GM19397 (cell line): Measurements from ENCODE around the gene C1QTNF4.
"Not testable (repeated sequence)": the region's sequence is repeated elsewhere in the genome, so short reads cannot be mapped to it uniquely, and the experiment has no call there.

ENCODE experiments used
- ATAC-seq: cut with Tn5 transposase; IDR thresholded peaks from one replicate; pipeline ENCODE4 v1.9.1; 2021; ENCODE audit warnings: mild to moderate bottlenecking, moderate library complexity; ENCODE audit not compliant: unreplicated experiment

C1QTNF4 gene

DNA sequence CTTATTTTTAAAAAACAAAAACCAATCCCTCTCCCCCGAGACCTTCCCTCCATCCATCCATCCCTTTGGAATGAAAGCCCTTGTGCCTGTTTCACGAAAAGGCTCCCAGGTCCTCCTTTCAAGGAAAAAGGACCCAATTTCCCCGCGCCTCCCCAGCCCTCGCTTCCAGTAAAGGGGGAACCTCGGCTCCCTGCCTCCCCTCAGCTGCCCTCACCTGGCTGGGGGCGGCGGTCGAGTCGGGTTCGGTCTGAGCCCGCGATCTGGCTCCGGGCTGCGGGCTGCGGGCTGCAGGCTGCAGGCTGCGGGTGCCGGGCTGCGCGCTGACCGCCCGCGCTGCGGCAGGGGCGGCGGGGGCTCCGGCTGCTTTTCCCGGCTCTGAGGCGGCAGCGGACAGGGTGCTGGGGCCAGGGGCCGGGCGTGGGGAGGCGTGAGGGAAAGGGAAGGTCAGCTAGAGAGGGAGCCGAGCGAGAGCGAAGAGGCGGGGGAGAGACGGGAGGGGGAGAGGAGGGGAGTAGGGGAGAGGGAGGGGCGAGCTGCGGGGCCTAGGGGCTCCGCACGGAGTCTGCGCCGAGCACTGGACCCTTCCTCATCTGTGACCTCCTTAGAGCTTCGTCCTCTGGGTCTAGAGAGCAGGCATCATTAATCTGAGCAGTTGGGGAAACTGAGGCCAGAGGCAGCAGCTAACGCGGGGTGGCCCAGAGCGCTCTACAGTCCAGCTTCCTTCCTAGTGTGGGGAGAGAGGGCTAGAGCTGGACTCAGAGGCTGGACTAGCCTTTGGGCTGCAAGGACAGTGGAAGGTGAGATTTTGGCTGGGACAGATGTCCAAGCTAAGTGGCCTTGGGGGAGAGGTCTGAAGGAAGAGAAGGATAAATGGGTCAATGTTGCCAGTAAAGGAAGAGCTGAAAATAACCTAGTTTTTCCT, at the start of gene C1QTNF4:
C1QTNF4 (minus strand) TSS at position 478 of the 922 bp plus-strand sequence. CDS start 3,601 bp downstream, outside the sequence.
- ATAC-seq = no peak

GRCh38 chr11:47642099-47642855, 48.1 kb upstream of the C1QTNF4 start, which contains the start of gene MTCH2:
Gene MTCH2 (minus strand): TSS chr11:47642559. CDS start chr11:47642465, 94 bp downstream.
- peak; percentile 95 for ATAC-seq

DNA sequence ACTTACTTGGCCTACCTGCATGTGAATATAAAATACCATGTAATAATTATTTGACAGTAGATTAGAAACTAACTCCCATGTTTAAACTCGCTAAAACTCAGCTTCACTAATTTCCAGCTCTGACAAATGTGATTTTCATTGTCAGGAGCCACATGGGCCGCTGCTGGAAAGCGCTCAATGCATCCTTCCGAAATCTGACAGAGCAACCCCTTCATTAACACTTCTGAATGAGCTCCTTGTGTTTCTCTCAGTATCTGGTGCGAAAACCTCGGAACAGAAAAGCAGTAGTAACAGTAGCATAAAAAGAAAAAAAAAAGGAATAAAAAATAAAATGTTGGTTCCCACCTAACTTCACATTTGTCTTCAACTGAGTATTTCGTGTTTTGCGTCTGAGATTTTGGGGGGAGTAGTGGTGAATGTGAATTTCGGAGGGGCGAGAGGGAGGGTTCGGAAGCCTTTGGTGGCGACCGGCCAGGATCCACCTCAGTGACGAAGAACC, 47.4 kb upstream of the C1QTNF4 start:
- ATAC-seq = no peak

DNA sequence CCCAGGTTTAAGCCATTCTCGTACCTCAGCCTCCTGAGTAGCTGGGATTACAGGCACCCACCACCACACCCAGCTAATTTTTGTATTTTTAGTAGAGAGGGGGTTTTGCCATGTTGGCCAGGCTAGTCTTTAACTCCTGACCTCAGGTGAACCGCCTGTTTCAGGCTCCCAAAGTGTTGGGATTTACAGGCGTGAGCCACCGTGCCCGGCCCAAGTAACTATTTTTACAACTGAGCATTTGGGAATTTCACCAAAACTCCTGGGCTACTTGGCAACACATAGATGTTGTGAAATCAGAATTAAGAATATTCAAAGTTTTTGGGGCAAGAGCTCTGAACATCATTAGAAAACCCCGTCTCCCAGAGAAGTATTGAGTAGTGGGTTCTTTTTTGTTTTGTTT, 46.3 kb upstream of the C1QTNF4 start:
- ATAC-seq = not testable (repeated sequence)

DNA sequence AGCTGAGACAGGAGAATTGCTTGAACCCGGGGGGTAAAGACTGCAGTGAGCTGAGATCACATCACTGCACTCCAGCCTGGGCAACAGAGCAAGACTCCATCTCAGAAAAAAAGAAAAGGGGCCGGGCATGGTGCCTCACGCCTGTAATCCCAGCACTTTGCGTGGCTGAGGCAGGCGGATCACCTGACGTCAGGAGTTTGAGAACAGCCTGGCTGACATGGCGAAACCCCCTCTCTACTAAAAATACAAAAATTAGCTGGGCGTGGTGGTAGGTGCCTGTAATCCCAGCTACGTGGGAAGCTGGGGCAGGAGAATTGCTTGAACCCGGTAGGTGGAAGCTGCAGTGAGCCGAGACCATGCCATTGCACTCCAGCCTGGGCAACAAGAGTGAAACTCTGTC, 42.1 kb upstream of the C1QTNF4 start:
- ATAC-seq = not testable (repeated sequence)

DNA sequence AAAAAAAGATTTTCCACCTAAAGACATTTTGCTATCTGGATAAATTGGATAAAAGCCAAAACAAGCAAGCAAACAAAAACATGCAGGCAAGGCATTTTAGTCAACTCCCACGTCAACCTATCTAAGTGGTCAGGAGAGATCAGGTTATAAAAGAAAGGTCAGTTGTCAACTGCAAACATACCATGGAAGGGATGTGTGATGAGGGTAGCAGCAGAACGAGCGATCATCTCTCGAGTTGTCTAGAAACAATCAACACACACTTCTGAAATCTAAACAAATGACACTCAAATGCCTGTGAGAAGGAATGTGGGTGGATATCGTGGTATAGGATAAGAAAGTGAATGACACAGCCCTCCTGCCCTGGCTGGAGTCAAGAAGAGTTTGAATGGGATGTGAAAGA, 37.3 kb upstream of the C1QTNF4 start:
- no peak for ATAC-seq

- ATAC-seq = no peak
Measured at GRCh38 chr11:47628026-47628425, 33.8 kb upstream of the C1QTNF4 start.

DNA sequence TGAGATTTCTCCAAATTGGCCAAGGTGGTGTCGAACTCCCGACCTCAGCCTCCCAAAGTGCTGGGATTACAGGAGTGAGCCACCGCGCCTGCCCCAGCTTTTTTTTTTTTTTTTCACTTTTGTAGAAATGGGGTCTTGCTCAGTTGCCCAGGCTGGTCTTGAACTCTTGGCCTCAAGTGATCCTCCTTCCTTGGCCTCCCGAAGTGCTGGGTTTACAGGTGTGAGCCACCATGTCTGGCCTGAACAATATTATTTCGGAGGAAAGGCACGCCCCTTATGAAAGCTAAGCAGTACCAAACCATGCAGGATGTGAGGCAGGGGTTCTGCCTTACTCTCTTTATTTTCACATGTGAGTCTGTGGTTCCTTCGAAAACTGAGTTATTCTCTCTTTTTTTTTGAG, 32.0 kb upstream of the C1QTNF4 start:
- no peak for ATAC-seq

DNA sequence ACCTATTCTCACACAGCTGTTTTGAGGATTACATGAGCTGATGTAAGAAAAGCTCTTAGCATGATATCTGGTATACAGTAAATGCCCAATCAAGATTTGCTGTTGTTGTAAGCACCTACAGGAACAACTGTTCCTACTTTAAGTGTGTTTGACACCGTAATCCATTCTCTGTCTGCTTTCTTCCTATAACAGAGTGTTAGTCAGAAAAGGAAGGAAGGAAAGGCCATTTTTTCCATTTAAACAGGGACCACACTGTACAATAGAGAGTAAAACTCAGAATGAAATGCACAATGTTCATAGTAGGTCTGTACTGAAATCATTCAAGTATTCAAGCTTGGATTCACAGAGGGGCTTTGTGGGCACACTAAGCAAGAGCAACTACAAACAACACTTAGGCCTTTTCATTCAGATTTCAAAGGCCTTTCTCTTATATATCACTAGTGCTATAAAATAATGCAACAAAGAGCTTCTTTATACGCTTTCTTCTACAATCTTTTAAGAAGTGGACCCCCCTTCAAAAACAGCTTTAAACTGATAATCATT, 26.7 kb upstream of the C1QTNF4 start:
- ATAC-seq = no peak

DNA sequence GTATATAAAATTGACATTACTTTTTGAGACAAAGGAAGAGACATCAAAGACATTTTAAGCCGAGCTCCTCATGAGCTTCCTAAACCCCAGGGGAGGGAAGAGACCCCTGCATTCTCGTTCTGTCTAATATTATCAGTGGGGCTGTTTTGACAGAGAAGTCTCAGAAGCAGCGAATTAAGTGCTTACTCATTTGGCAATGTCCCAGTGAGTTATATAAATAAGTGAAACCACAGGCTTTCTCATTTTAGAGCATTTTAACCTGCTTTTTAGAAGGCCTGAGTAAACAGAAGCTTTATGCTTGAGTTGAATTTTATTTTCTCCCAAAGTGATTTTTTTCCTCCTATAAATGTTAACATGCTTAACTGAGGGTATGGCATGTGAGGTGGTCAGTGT, 23.2 kb upstream of the C1QTNF4 start:
- no peak for ATAC-seq

- ATAC-seq = no peak
Measured at GRCh38 chr11:47616726-47617416, 22.7 kb upstream of the C1QTNF4 start.

- ATAC-seq = no peak
Measured at GRCh38 chr11:47615249-47615648, 21.0 kb upstream of the C1QTNF4 start.

DNA sequence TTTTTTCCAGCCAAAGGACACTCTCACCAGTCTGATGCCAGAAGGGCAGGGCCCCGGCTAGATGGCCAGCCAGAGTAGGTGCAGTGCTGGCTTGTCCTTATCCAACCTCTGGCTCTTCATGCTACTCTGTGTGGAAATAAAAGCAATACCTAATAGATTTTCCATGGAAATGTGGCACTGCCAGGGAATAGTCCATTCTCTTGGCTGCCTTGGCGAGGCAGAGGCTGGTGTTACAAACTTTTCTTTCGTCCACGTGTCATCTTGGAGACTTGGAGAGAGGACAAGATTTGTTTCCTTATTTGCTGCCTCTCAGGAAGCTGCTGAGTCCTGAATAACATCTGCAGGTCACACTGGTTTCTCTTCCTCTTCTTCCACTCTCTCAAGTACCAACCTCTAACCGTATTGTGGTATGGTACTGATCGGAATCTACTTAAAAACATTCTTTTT, 17.2 kb upstream of the C1QTNF4 start:
- peak; percentile 74 for ATAC-seq

DNA sequence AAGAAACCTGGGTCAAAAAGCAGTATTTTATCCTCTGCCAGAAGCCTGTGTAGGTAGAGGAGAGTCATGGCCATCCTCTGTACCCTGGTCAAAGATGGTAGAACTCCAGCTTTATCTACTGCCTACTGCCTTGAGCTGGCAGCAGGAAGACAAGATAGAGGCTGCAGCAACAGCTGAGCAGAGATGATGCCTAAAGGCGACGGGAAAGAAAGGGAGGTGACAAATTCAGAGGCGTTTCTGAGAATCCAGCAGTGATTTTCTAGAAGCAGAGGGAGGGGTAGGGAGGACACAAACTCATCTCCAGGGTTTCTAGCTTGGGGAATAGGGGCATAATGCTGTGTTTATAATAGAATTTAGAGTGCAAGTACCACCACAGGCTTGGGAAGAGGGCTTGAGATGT, 15.5 kb upstream of the C1QTNF4 start:
- ATAC-seq = no peak

DNA sequence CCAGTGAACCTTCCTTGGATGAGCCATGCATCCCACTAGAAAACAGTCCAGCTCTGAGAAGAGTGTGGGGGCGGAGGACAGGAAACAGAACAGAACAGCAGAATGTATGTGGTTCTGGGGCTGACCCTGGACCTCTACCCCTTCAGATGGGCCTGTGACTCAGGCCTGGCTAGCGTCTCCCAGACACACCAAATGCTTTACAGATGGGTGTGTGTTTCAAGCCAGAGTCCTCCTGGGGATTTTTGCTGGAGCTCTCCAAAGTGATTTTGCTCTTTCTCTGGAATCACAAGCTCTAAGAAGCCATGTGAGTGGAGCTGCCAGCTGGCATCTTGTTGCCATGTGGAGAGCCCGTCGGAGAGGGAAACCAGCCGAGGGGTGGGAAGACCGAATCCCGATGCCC, 13.2 kb upstream of the C1QTNF4 start:
- ATAC-seq = no peak

GRCh38 chr11:47606731-47607130, 12.5 kb upstream of the C1QTNF4 start:
- no peak for ATAC-seq

DNA sequence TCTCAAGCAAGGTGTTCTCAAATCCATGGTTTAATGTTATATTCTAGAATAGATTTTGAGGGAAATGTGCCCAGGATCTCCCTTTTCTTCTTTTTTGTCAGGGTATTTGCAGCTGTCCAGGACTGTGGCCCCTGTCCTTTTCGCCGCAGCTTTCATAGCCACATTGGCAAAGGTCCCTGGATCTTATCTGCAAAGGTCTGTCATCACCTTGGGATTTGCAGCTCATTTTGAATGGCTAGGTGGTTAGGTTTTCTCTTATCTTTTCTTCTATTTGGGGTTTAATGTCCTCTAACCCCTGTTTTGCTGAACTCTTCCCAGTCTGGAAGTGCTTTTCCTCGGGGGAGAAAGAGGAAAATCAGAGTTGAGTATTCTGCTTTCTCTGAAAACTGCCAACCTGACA, 11.7 kb upstream of the C1QTNF4 start:
- no peak for ATAC-seq

DNA sequence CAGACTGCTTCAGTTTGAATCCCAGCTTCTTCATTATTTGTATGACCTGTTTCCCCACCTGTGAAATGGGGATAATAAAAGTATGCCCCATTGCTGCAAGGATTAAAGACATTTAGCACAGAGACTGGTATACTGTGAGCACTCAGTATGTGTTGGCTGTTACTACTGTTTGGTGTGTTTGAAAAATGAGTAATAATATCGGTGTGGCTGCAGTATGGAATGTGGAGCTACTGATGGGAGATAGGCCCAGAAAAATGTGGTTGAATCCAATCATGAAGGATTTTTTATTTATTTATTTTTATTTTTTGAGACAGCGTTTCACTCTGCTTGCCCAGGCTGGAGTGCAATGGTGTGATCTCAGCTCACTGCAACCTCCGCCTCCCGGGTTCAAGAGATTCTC, 9.1 kb upstream of the C1QTNF4 start:
- no peak for ATAC-seq

- ATAC-seq = no peak
Measured at GRCh38 chr11:47599902-47600301, 5.7 kb upstream of the C1QTNF4 start.

DNA sequence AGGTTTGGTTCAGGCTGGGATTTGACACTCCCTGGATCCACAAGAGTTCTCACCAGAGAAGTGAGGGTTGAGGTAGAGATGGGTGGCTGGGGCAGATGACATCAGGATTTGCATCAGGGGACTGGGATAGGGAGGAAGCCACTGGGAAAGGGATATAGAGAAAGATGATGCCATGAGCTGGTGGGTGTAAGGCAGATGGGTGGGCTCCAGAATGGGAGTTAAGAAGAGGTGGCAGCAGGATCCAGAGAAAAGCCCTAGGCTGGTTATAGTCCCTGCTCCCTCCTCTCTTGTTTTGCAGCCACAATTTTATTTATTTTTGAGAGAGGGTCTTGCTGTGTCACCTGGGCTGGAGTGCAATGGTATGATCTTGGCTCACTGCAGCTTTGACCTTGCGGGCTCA, 1.8 kb upstream of the C1QTNF4 start:
- ATAC-seq = no peak

DNA sequence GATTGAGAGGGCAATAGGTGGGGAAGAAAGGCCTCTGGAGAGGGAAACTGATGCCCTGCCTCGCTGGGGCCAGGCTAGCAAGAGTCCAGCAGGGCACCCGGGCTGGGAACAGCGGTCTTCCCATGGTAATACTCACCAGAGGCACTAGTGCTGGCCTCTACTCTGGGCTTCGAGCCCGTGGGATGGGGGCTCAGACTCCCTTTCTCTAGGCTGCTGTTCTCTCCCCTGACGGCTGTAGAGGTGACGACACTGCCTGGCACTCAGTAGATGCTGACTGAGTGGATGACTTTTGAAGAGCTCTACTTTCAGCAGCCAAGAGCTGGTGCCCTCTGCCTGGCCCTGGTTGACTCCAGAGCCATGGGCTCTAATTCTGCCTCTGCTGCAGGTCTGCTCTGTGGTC, 818 bp upstream of the C1QTNF4 start:
- no peak for ATAC-seq
